SK-N-SH treated with all-trans-retinoic acid at 6 μM for 48 hours (cell line): Measurements from ENCODE around the gene IGFBP4.

Experiments used
- BACH2 ChIP-seq: fragments of 250-450 bp; sonication (Bioruptor Pico); IDR thresholded peaks from 2 replicates; pipeline ENCODE4 v1.9.0; 2021; ENCODE audit warnings: mild to moderate bottlenecking, borderline replicate concordance
- RARB ChIP-seq: fragments of 250-450 bp; sonication (Bioruptor Pico); IDR thresholded peaks from 2 replicates; pipeline ENCODE4 v1.8.0; 2021; ENCODE audit warnings: mild to moderate bottlenecking, moderate library complexity

- no peak for TF ChIP-seq BACH2 (CRISPR knock-in tag)
- no peak for TF ChIP-seq RARB (CRISPR knock-in tag)
These were observed at the start of gene IGFBP4 for GRCh38 chr17:40443196-40443987.
